Mesodermal cell (in vitro differentiated cells): ENCODE measurements around the gene KCNT2.
A peak's percentile ranks its signal among the peaks of the same experiment; 100 is the strongest.

ENCODE experiments used
- H3K27ac ChIP-seq: 2 replicates; pipeline ENCODE4 v1.7.0; 2013; ENCODE audit warnings: mild to moderate bottlenecking, low read depth, low read length, moderate library complexity; ENCODE audit not compliant: severe bottlenecking
- H3K36me3 ChIP-seq: 2 replicates; pipeline ENCODE4 v1.7.1; 2013; ENCODE audit warnings: mild to moderate bottlenecking, low read length, moderate library complexity; ENCODE audit not compliant: control insufficient read depth, insufficient read depth
- H3K4me1 ChIP-seq: one replicate; pipeline ENCODE4 v1.7.1; 2013; ENCODE audit warnings: mild to moderate bottlenecking, low read length; ENCODE audit not compliant: insufficient read depth, control insufficient read depth, poor library complexity, severe bottlenecking
- H3K4me3 ChIP-seq: 2 replicates; pipeline ENCODE4 v1.7.0; 2013; ENCODE audit warnings: low read length, control low read depth, mild to moderate bottlenecking; ENCODE audit not compliant: insufficient read depth, poor library complexity, severe bottlenecking; ENCODE audit errors: extremely low read depth
- H3K9me3 ChIP-seq: 2 replicates; pipeline ENCODE4 v1.7.1; 2013; ENCODE audit warnings: mild to moderate bottlenecking, low read length, moderate library complexity; ENCODE audit not compliant: control insufficient read depth
- WGBS, 2 experiments: methylation state at CpG; one replicate each; pipeline ENCODE4 v1.1.5; 2013; ENCODE audit warnings: missing lambda C conversion rate in 2 of 2; ENCODE audit not compliant: insufficient coverage in 2 of 2; 5-methylcytosine and 5-hydroxymethylcytosine counted together

Gene KCNT2

GRCh38 chr1:196209983-196210382 is 398.3 kb downstream of the KCNT2 start:
- Histone ChIP-seq H3K9me3 (no peaks in the 10 kb centered on the region), H3K27ac (no peak overlapping the region), H3K36me3 (no peaks in the 10 kb centered on the region), H3K4me3 (no peak overlapping the region), H3K4me1 (no peaks in the 10 kb centered on the region)
- 84 to 100% methylated on average over 2 of the region's 2 CpGs for WGBS, 2 experiments

- Histone ChIP-seq H3K36me3 (no peaks in the 10 kb centered on the region), H3K9me3 (no peaks in the 10 kb centered on the region), H3K4me1 (no peaks in the 10 kb centered on the region), H3K4me3 (no peak overlapping the region), H3K27ac (no peak overlapping the region)
- WGBS, 2 experiments, result 71 to 87% methylated on average over 1 to 2 of the region's 3 CpGs
These were observed 399.0 kb downstream of the KCNT2 start for GRCh38 chr1:196209265-196209664.

DNA sequence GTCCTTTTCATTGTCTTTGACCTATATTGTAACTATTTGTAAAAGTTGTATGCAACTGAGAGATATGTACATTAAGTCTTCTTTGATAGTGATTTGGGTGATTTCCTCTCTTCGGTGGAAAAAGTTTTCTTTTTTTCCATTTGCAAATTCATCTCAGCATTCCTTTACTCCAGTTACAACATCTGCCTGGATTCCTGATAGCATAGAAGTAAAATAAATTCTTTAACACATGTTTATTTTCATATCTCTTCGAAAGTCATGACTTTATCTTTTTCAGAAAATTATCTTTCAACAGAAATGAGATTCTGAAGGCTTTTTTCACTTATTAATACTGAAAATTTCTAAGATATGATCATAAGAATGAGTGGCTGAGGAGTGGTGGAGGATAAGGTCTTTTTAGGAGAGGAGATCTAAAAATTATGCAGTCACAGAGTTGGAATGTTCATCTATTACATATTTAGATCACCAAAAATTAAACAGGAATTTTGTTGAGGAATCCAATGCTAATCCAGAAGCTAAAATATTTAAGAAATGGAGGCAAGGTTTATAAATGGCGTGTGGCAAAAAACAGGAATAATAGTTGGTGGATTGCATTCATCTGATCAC is 400.5 kb downstream of the KCNT2 start:
- H3K4me3 ChIP-seq, result no peak overlapping the region
- no peaks in the 10 kb centered on the region for H3K36me3 ChIP-seq
- 78 to 100% methylated on average over 1 of the region's 3 CpGs for WGBS, 2 experiments
- no peaks in the 10 kb centered on the region for H3K9me3 ChIP-seq
- H3K4me1 ChIP-seq, result no peaks in the 10 kb centered on the region
- H3K27ac ChIP-seq, result no peak overlapping the region

DNA sequence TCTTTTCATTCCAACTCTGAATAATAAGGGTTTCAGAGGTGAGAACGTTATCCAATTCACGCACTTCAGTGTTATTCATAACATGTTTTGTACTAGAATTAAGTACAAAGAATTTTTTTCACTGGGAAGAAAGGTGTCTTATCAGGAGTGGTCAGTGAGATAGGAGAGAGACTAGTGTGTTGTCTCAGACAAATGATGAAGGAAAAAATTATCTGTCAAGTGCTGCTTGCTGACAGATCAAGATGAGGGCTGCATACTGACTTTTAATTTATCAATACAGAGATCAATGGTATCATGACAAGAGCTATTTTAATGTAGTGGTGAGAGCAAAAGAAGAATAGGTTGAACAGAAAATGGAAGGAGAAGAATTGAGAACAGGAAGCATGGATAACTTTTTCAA is 402.4 kb downstream of the KCNT2 start:
- no CpG with 5 or more reads among the region's 2 CpGs for WGBS, 2 experiments
- H3K9me3 ChIP-seq, result no peaks in the 10 kb centered on the region
- no peak overlapping the region for H3K27ac ChIP-seq
- no peaks in the 10 kb centered on the region for H3K36me3 ChIP-seq
- H3K4me3 ChIP-seq, result no peak overlapping the region
- no peaks in the 10 kb centered on the region for H3K4me1 ChIP-seq

DNA sequence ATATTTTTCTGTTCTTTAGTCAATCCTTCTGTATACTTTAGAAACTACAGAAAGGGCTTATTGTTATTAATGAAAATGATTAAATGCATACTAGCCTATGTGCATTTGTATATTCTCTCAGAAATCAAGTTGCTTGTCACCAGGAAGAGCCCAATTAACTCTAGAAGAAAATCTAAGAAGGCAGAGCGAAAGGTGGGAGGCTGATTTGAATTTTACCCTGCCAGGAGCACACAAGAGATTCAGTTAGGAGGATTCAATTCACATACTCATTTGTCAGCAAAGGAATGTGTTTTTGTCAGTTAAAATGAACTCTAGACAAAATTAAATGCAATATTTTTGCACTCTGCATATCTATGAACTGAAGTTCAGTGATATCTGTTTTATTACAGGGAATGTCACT is 411.8 kb downstream of the KCNT2 start:
- Histone ChIP-seq H3K4me3 (no peak overlapping the region), H3K4me1 (no peaks in the 10 kb centered on the region), H3K9me3 (no peaks in the 10 kb centered on the region), H3K27ac (no peak overlapping the region), H3K36me3 (no peaks in the 10 kb centered on the region)
- WGBS, 2 experiments, result no CpG with 5 or more reads among the region's 1 CpG

GRCh38 chr1:196193896-196194559 is 414.2 kb downstream of the KCNT2 start:
- Histone ChIP-seq H3K9me3 (no peaks in the 10 kb centered on the region), H3K27ac (no peak overlapping the region), H3K4me1 (no peaks in the 10 kb centered on the region), H3K36me3 (no peaks in the 10 kb centered on the region), H3K4me3 (no peak overlapping the region)
- WGBS, 2 experiments, result no CpG with 5 or more reads among the region's 3 CpGs

GRCh38 chr1:196183941-196184340 is 424.3 kb downstream of the KCNT2 start:
- Histone ChIP-seq H3K9me3 (no peaks in the 10 kb centered on the region), H3K4me3 (no peak overlapping the region), H3K4me1 (peaks cover 15% of the 10 kb centered on the region), H3K27ac (no peak overlapping the region), H3K36me3 (no peaks in the 10 kb centered on the region)
- 100% methylated on average over 2 of the region's 8 CpGs; no CpG with 5 or more reads in 1 of the 2 experiments for WGBS, 2 experiments

DNA sequence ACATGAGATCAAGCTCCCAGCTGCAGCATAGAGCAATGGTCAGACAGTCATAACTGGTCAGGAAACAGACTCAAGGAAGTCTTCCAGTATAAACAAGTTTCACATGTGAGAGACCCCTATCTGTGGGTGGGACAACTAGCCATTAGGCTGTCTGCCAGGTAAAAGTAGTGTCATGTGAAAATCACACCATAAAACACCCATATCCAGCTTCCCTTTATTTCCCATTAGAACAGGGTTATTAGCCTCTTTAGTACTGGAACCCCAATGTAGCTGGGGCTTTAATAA is 426.7 kb downstream of the KCNT2 start:
- Histone ChIP-seq H3K36me3 (no peaks in the 10 kb centered on the region), H3K4me3 (no peak overlapping the region), H3K27ac (peak overlapping the region; percentile 85), H3K9me3 (no peaks in the 10 kb centered on the region), H3K4me1 (peaks cover 15% of the 10 kb centered on the region)

GRCh38 chr1:196180847-196181593 is 427.2 kb downstream of the KCNT2 start:
- H3K27ac ChIP-seq, result peak overlapping the region; percentile 85
- no CpG with 5 or more reads among the region's 1 CpG for WGBS, 2 experiments
- no peaks in the 10 kb centered on the region for H3K9me3 ChIP-seq
- H3K36me3 ChIP-seq, result no peaks in the 10 kb centered on the region
- H3K4me1 ChIP-seq, result peaks cover 15% of the 10 kb centered on the region
- no peak overlapping the region for H3K4me3 ChIP-seq

DNA sequence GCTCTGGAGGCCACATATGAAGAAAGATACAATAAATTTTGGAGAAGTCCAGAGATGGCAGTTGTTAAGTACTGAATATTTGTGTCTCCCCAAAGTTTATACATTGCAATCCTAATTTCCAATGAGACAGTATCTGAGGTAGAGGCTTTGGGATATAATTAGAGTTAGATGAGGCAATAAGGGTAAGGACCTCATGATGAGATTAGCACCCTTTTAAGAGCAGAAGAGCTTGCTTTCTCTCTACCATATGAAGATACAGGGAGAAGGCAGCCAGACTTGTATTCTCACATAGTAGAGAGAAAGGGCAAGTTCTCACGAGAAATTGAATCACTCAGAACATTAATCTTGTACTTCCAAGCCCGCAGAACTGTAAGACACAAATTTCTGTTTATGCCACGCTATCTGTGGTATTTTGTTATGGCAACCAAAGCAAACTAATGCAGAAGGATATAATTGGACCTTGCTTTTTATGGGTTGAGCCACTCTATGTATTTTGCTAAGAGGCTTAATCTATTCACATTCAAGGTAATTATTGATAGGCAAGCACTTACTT is 430.1 kb downstream of the KCNT2 start:
- H3K9me3 ChIP-seq, result no peaks in the 10 kb centered on the region
- no peaks in the 10 kb centered on the region for H3K36me3 ChIP-seq
- H3K27ac ChIP-seq, result no peak overlapping the region
- H3K4me1 ChIP-seq, result peaks cover 15% of the 10 kb centered on the region
- no peak overlapping the region for H3K4me3 ChIP-seq
- 80 to 90% methylated on average over 1 to 2 of the region's 3 CpGs for WGBS, 2 experiments
